Stimulated activated CD8-positive, alpha-beta memory T cell treated with anti-CD3 and anti-CD28 coated beads, Interleukin-2, amount 100 ng/mL, for 48 hours (primary cell): ENCODE results near the gene DBNDD1.

ENCODE experiments used
- DNase-seq, 2 donors: peaks; one replicate each; pipeline ENCODE4 v3.0.0-alpha.2; 2020; ENCODE audit warnings: low read depth in 2 of 2

The DBNDD1 gene

DNA sequence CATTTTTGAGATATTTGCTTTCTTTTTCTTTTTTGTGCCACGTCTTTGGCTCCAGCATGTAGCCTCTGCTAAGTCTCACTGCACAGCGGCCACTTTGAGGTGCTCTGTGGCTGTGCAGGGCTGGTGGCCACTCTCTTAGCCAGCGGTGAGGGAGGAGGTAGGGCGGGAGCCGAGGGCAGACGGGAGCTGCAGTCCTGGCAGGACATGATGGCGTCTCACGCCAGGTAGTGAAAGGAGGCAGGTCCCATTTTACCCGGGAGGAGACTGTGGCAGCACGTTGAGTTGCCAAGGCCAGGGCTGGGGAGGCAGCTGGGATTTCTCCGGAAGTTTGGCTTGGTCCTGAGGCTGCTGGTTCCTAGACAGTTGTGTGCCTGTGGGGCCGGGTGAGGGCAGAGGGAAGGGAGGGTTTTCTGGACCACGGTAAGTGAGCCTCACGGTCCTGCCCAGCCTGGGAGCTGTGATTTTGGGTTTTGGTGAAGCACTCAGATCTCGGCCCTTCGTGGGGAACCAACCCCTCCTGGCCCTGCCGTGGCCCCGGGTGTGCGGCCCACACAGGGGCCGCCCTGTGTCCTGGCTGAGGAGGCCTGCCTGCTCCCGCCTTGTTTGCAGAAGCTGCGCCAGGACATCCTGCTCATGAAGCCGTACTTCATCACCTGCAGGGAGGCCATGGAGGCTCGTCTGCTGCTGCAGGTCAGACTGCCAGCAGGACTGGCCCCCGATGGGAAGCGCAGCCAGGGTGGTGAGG is 56.3 kb downstream of the DBNDD1 start:
- DNase-seq = no peak

DNA sequence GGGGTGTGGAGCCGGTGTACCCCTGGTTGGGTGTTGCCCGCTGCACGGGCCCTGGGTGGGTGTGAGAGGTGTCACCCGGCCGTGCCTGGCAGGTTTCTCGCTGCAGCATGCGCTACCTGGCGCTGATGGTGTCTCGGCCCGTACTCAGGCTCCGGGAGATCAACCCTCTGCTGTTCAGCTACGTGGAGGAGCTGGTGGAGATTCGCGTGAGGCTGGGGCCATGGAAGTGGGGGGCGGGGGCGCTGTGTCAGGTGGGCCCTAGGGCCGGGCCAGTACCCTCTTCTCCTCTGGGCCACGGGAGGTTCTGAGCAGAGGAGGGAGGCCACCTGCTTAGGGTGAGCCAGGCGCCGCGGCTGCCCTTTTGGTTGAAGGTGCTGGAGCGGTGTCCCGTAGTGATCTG is 57.3 kb downstream of the DBNDD1 start:
- DNase-seq = no peak

DNA sequence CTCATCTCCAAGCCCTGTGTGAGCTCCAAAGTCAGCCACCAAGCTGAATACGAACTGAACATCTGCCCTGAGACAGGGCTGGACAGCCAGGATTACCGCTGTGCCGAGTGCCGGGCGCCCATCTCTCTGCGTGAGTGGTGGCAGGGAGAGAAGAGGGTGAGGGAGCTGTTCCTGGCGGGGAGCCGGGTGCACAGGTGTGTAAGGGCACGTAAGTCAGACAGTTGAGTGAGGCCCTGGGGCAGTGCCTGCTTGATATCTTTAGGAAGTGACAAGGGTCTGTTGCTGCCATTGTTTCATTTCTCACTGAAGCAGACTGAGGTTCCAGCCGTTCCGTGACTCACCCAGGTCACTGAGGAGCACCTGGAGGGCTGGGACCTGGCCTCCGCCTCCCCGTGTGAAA is 58.3 kb downstream of the DBNDD1 start:
- no peak for DNase-seq

DNA sequence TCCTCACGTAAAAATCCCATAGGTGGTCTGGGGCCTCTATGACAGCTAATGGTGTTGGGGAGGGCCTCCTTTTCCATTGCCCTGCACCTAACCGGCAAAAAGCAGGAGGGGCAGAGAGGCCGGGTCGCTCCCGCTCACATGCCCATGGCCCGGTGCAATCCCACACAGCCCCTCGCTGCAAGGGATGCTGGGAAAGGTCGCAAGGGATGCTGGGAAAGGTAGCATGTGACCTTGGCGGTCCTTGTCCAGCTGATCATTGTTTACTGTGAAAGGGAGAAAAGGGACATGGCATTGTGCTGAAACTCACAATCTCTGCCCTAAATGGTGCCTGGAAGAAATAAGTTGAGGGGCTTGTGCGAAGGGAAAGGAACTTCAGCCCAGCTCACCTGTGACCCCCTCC is 60.7 kb downstream of the DBNDD1 start:
- DNase-seq = no peak

DNA sequence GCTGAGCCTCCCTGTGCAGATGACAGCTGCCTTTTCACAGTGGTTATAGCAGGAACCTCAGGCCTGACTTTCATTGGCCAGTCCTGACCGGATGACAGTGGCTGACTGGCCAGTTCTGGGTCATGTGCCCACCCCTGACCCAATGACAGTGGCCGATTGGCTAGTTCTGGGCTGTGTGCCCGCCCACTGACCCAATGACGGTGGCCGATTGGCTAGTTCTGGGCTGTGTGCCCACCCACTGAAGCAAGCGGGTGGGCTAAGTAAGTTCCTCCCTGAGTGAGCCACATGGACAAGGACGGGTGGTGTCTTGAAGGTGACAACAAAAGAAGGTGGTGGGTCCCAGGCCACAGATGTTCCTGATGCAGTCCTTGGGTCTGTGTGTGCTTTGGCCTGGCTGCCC is 61.2 kb downstream of the DBNDD1 start:
- DNase-seq = no peak

DNA sequence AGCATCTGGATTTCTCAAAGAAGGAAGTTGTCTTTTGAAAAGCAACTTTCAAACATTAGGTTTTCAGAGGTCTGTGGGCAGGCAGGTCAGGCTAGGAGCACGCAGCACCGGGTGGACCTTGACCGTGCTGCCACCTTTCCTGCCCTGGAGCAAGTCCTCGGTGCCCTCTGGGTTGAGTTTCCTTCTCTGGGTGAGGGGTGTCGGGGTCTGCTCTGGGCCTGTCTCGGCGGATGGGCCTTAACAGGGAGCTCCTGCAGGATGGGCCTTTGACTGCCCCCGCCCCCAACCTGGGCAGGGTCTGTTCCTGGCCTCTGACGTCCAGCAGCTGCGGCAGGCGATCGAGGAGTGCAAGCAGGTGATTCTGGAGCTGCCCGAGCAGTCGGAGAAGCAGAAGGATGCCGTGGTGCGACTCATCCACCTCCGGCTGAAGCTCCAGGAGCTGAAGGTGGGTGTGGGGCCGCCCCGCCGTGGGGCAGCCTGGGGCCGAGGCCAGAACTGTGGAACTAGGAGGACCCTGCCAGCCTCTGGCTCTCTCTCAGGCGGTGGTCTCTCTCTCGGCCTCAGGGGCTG is 62.0 kb downstream of the DBNDD1 start:
- DNase-seq = no peak

DNA sequence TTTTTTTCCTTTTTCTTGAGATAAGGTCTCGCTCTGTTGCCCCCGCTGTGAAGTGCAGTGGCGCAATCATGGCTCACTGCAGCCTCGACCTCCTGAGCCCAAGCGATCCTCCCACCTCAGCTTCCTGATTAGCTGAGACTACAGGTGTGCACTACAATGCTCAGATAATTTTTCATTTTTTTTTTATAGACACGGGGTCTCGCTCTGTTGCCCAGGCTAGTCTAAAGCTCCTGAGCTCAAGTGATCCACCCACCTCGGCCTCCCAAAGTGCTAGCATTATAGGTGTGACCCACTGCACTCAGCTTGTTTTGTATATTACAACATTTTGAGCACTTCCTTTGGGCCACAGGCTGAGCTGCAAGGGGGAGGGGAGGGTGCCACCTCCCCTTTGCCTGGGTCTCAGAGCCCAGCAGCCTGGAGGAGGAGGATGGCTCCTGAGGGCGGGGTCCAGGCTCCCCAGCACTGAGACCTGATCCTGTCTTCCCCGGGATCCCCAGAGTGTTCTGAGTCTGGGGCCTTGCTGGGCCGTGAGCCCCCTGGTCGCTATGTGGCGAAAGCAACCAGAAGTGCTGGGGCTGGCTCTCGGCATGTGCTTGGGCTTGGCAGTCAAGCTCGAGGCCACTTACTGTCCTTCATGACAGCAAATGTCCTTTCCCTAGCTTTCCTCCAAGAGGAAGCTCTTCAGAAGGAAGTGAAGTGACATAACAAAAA is 62.6 kb downstream of the DBNDD1 start:
- no peak for DNase-seq

DNA sequence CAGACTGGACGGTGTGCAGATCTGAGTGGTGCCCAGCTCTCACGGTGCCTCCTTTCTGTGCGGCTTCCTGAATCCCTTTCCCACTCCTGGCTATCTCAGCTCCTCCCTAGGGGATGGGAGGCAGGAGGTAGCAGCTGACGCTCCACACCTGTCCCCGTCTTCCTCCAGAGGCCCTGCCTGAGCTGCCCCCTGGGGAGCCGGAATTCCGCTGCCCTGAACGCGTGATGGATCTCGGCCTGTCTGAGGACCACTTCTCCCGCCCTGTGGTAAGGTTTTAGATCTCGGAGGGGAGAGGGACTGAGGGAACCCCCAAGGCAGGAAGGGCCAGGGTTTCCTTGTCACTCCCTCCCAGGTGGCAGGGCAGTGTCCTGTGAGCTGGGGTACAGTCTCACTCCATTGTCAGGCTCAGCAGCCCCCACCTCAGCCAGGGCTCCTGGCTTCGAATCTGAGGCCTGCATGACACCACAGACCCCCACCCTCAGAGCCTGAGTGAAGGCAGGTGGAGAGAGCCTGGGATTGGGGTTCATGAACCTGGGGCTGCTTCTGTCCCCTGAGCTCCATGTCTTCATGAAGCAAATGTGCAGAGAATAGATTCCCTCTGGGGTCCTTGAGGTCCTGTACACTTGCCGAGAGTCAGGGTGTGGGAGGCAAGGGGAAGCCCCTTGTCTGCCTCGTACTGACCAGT is 64.1 kb downstream of the DBNDD1 start:
- no peak for DNase-seq
